HepG2 (cell line): ENCODE results near the gene ADRM1. TPM values are rescaled to one million over a fixed set of nuclear protein-coding genes. Genes with fewer than 3 reads are reported as not detected.

Experiments
- ATAC-seq: fragments of 200-7000 bp; cut with Tn5 transposase; 3 replicates; pipeline ENCODE4 v1.9.1; 2020; ENCODE audit warnings: mild to moderate bottlenecking, moderate library complexity
- BruUV-seq: library from RNA; stranded (reverse); fragments of 400-500 nt; replicated peaks from 2 replicates; lab custom pipeline; 2021; lab: Mats Ljungman, UMichigan
- CTCF ChIA-PET: fragments of 300-600 bp; formaldehyde crosslinking; extraction: SDS; loops from one replicate; lab custom pipeline; 2021; ENCODE audit warnings: low total read pairs, inconsistent platforms, low intra/inter-chr PET ratio; lab: Yijun Ruan, JAX
- POLR2A ChIA-PET: fragments of 350-600 bp; sonication (Branson Sonifier 250); formaldehyde crosslinking; loops from one replicate; lab custom pipeline; 2020; ENCODE audit warnings: antibody characterized with exemption, inconsistent platforms; lab: Yijun Ruan, JAX
- DNase-seq: peaks from one replicate; pipeline ENCODE4 v3.0.0-alpha.2; 2015; ENCODE audit warnings: low spot score
- FAIRE-seq: peaks from 3 replicates; lab custom pipeline; 2011; peaks lifted over from hg19 to GRCh38; lab: Jason Lieb, UNC
- H2AFZ ChIP-seq: one replicate; pipeline ENCODE4 v1.6.1; 2011; ENCODE audit warnings: low read length, inconsistent platforms
- H3K27ac ChIP-seq: fragments of 300-600 bp; 3 replicates; pipeline ENCODE4 v1.8.0; 2011; ENCODE audit warnings: mixed run types, mild to moderate bottlenecking, mixed read lengths, low read length, inconsistent platforms; ENCODE audit not compliant: insufficient read depth; ENCODE audit errors: extremely low read length
- H3K27me3 ChIP-seq, 2 experiments: fragments of 200-600 bp in 1 of 2; 2 replicates in 1 of 2; 3 replicates in 1 of 2; pipeline versions ENCODE4 v1.6.0 to v1.8.0; 2011; ENCODE audit warnings: low read length in 2 of 2, mild to moderate bottlenecking in 2 of 2, moderate library complexity in 2 of 2, inconsistent platforms in 1 of 2; ENCODE audit not compliant: insufficient read depth in 2 of 2, control insufficient read depth in 1 of 2
- H3K36me3 ChIP-seq, 2 experiments: fragments of 200-600 bp in 1 of 2; replicated peaks in 1 of 2; 2 replicates in 1 of 2; 3 replicates in 1 of 2; pipeline versions ENCODE4 v1.5.1 to v1.8.0; 2011; ENCODE audit warnings: low read length in 2 of 2, inconsistent platforms in 1 of 2; ENCODE audit not compliant: insufficient read depth in 2 of 2, control insufficient read depth in 1 of 2
- H3K4me1 ChIP-seq: 2 replicates; pipeline ENCODE4 v1.5.1; 2012; ENCODE audit warnings: low read length, inconsistent platforms; ENCODE audit not compliant: insufficient read depth
- H3K4me2 ChIP-seq: 2 replicates; pipeline ENCODE4 v1.6.0; 2011; ENCODE audit warnings: low read depth, low read length, inconsistent platforms
- H3K4me3 ChIP-seq, 3 experiments: fragments of 200-600 bp in 1 of 3; sonication (generic), shearing (Covaris generic) in 1 of 3; replicated peaks in 1 of 3; 2 replicates each; pipeline ENCODE4 v1.5.1; 2011 to 2016; ENCODE audit warnings: low read length in 3 of 3, inconsistent platforms in 2 of 3, low read depth in 2 of 3, mild to moderate bottlenecking in 2 of 3, control low read depth in 1 of 3, mixed read lengths in 1 of 3; ENCODE audit not compliant: insufficient read depth in 1 of 3
- H3K79me2 ChIP-seq: one replicate; pipeline ENCODE4 v1.6.1; 2011; ENCODE audit warnings: low read length, inconsistent platforms; ENCODE audit not compliant: insufficient read depth
- H3K9ac ChIP-seq: 2 replicates; pipeline ENCODE4 v1.6.0; 2011; ENCODE audit warnings: mild to moderate bottlenecking, low read depth, low read length, inconsistent platforms; ENCODE audit not compliant: insufficient read depth
- H3K9me3 ChIP-seq: 2 replicates; pipeline ENCODE4 v1.5.1; 2012; ENCODE audit warnings: mild to moderate bottlenecking, low read length
- H4K20me1 ChIP-seq: 2 replicates; pipeline ENCODE4 v1.6.0; 2011; ENCODE audit warnings: inconsistent platforms, mild to moderate bottlenecking, low read length, moderate library complexity; ENCODE audit not compliant: insufficient read depth
- ATF1 ChIP-seq: IDR thresholded peaks from 2 replicates; pipeline ENCODE4 v1.6.1; 2016; ENCODE audit warnings: mild to moderate bottlenecking, control low read depth
- CREM ChIP-seq, 2 experiments: sonication (generic) in 1 of 2; formaldehyde crosslinking in 1 of 2; IDR thresholded peaks; 2 replicates each; pipeline versions ENCODE4 v1.4.0 to v1.6.1; 2016 to 2020; ENCODE audit warnings: antibody characterized with exemption in 1 of 2, mild to moderate bottlenecking in 1 of 2, missing genetic modification reagents in 1 of 2
- FIP1L1 ChIP-seq: fragments of 200-400 bp; formaldehyde crosslinking; IDR thresholded peaks from 2 replicates; pipeline ENCODE4 v1.6.1; 2018; ENCODE audit warnings: low read depth, mild to moderate bottlenecking, low read length, moderate library complexity, borderline replicate concordance; ENCODE audit not compliant: insufficient read depth
- FOXM1 ChIP-seq: sonication (generic); formaldehyde crosslinking; IDR thresholded peaks from 2 replicates; pipeline ENCODE4 v1.5.0; 2020; ENCODE audit warnings: missing genetic modification reagents
- MBNL3 ChIP-seq: fragments of 250-450 bp; sonication (Bioruptor Pico); conservative IDR thresholded peaks from 2 replicates; pipeline ENCODE4 v1.8.0; 2022; ENCODE audit warnings: mild to moderate bottlenecking, inconsistent platforms
- NFRKB ChIP-seq: fragments of 450-650 bp; IDR thresholded peaks from 2 replicates; pipeline ENCODE4 v1.6.1; 2017
- PAX8 ChIP-seq: sonication (generic); formaldehyde crosslinking; IDR thresholded peaks from 2 replicates; pipeline ENCODE4 v1.8.0; 2022; ENCODE audit warnings: mild to moderate bottlenecking, missing genetic modification reagents, borderline replicate concordance
- PCBP1 ChIP-seq: fragments of 200-400 bp; formaldehyde crosslinking; IDR thresholded peaks from 2 replicates; pipeline ENCODE4 v1.6.1; 2017; ENCODE audit warnings: mild to moderate bottlenecking, low read depth, low read length, borderline replicate concordance
- SALL1 ChIP-seq: sonication (generic); formaldehyde crosslinking; IDR thresholded peaks from 2 replicates; pipeline ENCODE4 v1.8.0; 2022; ENCODE audit warnings: mild to moderate bottlenecking, missing genetic modification reagents
- TP53 ChIP-seq: sonication (generic); formaldehyde crosslinking; conservative IDR thresholded peaks from 2 replicates; pipeline ENCODE4 v1.4.0; 2020; ENCODE audit warnings: missing genetic modification reagents
- ZC3H4 ChIP-seq: sonication (generic); formaldehyde crosslinking; IDR thresholded peaks from 2 replicates; pipeline ENCODE4 v1.4.0; 2020; ENCODE audit warnings: missing genetic modification reagents, borderline replicate concordance
- ZFP37 ChIP-seq: sonication (generic); formaldehyde crosslinking; IDR thresholded peaks from 2 replicates; pipeline ENCODE4 v1.4.0; 2020; ENCODE audit warnings: missing genetic modification reagents, borderline replicate concordance
- ZKSCAN5 ChIP-seq: sonication (generic); formaldehyde crosslinking; IDR thresholded peaks from 2 replicates; pipeline ENCODE4 v1.5.1; 2020; ENCODE audit warnings: mild to moderate bottlenecking, missing genetic modification reagents
- ZNF567 ChIP-seq: sonication (generic); formaldehyde crosslinking; IDR thresholded peaks from 2 replicates; pipeline ENCODE4 v1.8.1; 2023; ENCODE audit warnings: mild to moderate bottlenecking, missing genetic modification reagents, borderline replicate concordance
- ZNF589 ChIP-seq: sonication (generic); formaldehyde crosslinking; conservative IDR thresholded peaks from 2 replicates; pipeline ENCODE4 v1.8.0; 2022; ENCODE audit warnings: mild to moderate bottlenecking, moderate library complexity, missing genetic modification reagents
- ZNF839 ChIP-seq: sonication (generic); formaldehyde crosslinking; IDR thresholded peaks from 2 replicates; pipeline ENCODE4 v1.4.0; 2020; ENCODE audit warnings: missing genetic modification reagents, mild to moderate bottlenecking, borderline replicate concordance
- WGBS: methylation state at CpG from one replicate; pipeline ENCODE4 v1.1.6; 2017; ENCODE audit warnings: low lambda C conversion rate; 5-methylcytosine and 5-hydroxymethylcytosine counted together
- in situ Hi-C: cut with HindIII; loops from 2 replicates; pipeline ENCODE4 v1.10.0; 2017; ENCODE audit warnings: low pct_unique_long_range_greater_than_20kb; ENCODE audit not compliant: extremely low pct_ligation_motif_present
- intact Hi-C: fragments of 100-400 bp; cut with micrococcal nuclease; formaldehyde crosslinking; loops from one replicate; pipeline ENCODE4 v1.10.0; 2022; ENCODE audit not compliant: unreplicated experiment
- polyA plus RNA-seq, 8 experiments: library from polyadenylated mRNA; depleted of rRNA in 3 of 8; stranded (reverse) in 7 of 8; unstranded in 1 of 8; fragments of >200 nt; fragmentation: Illumina TruSeq in 4 of 8; extraction: Trizol in 4 of 8; gene quantifications; 2 replicates each; pipeline versions ENCODE4 v1.2.1 to v1.2.3, GENCODE V29; 2011 to 2016; ENCODE audit warnings: low read depth in 4 of 8, missing spikeins in 1 of 8, mixed read lengths in 1 of 8; ENCODE audit not compliant: insufficient read depth in 1 of 8
- total RNA-seq, 5 experiments: library from RNA; depleted of rRNA; stranded (reverse); fragments of >200 nt; fragmentation: Illumina TruSeq; extraction: Trizol; gene quantifications; 2 replicates each; pipeline ENCODE4 v1.2.3, GENCODE V29; 2016; ENCODE audit warnings: low read depth in 1 of 5
- TF ChIP-seq, protein P1 (sequence below): sonication (generic); formaldehyde crosslinking; conservative IDR thresholded peaks from 2 replicates; pipeline ENCODE4 v1.8.0; 2022; ENCODE audit warnings: missing genetic modification reagents
- TF ChIP-seq, protein P2 (sequence below): sonication (generic); formaldehyde crosslinking; IDR thresholded peaks from 2 replicates; pipeline ENCODE4 v1.4.0; 2020; ENCODE audit warnings: low read depth, mild to moderate bottlenecking, missing genetic modification reagents
- TF ChIP-seq, protein P3 (sequence below): sonication (generic); formaldehyde crosslinking; IDR thresholded peaks from 2 replicates; pipeline ENCODE4 v1.4.0; 2020; ENCODE audit warnings: mild to moderate bottlenecking, missing genetic modification reagents
- TF ChIP-seq, protein P4 (sequence below), 2 experiments: fragments of 450-650 bp in 1 of 2; sonication (generic) in 1 of 2; formaldehyde crosslinking; IDR thresholded peaks; 2 replicates each; pipeline versions ENCODE4 v1.5.0 to v1.8.0; 2020 to 2022; ENCODE audit warnings: mild to moderate bottlenecking in 1 of 2, missing genetic modification reagents in 1 of 2

Gene ADRM1
- total and polyA plus RNA-seq, 2 of the 13 experiments (the other 11 are each of a cell fraction or from before 2014, with no cell fraction given): 92.9 to 154 TPM

DNA sequence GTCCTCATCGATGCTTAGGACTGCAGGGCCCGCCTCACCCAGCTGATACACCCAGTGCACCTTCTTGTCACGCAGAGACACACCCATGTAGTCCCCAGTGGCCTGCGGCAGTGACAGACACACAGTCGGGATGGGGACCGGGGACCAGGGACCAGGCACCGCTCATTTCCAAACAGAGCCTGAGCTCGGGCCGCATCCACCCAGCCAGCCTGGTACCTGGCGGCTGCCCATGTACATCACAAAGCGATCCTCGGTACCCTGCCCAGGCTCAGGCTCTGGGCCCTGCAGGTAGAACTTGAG lies 11.5 kb downstream of the ADRM1 start:
- ATAC-seq (no peak), DNase-seq (no peak), FAIRE-seq (no peak)
- BruUV-seq: no TSS peak
- no peak overlapping the region for H2AFZ ChIP-seq
- H3K27me3 ChIP-seq: no peaks in the 10 kb centered on the region
- TF ChIP-seq, protein P1, sequence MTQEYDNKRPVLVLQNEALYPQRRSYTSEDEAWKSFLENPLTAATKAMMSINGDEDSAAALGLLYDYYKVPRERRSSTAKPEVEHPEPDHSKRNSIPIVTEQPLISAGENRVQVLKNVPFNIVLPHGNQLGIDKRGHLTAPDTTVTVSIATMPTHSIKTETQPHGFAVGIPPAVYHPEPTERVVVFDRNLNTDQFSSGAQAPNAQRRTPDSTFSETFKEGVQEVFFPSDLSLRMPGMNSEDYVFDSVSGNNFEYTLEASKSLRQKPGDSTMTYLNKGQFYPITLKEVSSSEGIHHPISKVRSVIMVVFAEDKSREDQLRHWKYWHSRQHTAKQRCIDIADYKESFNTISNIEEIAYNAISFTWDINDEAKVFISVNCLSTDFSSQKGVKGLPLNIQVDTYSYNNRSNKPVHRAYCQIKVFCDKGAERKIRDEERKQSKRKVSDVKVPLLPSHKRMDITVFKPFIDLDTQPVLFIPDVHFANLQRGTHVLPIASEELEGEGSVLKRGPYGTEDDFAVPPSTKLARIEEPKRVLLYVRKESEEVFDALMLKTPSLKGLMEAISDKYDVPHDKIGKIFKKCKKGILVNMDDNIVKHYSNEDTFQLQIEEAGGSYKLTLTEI (CRISPR knock-in tag): no peak
- TF ChIP-seq ZNF567 (CRISPR knock-in tag) (no peak), TP53 (no peak), CREM (IDR thresholded peaks at IDR 0.05) (no peak), CREM (CRISPR knock-in tag; IDR thresholded peaks at IDR 0.05) (no peak), ZNF839 (CRISPR knock-in tag) (no peak), MBNL3 (no peak), ATF1 (CRISPR knock-in tag) (no peak), ZNF589 (no peak), SALL1 (CRISPR knock-in tag) (no peak), ZC3H4 (no peak), ZKSCAN5 (CRISPR knock-in tag) (no peak), FOXM1 (CRISPR knock-in tag) (no peak), PCBP1 (no peak), PAX8 (CRISPR knock-in tag) (no peak), NFRKB (no peak), FIP1L1 (no peak), ZFP37 (CRISPR knock-in tag) (no peak)
- TF ChIP-seq, protein P2, sequence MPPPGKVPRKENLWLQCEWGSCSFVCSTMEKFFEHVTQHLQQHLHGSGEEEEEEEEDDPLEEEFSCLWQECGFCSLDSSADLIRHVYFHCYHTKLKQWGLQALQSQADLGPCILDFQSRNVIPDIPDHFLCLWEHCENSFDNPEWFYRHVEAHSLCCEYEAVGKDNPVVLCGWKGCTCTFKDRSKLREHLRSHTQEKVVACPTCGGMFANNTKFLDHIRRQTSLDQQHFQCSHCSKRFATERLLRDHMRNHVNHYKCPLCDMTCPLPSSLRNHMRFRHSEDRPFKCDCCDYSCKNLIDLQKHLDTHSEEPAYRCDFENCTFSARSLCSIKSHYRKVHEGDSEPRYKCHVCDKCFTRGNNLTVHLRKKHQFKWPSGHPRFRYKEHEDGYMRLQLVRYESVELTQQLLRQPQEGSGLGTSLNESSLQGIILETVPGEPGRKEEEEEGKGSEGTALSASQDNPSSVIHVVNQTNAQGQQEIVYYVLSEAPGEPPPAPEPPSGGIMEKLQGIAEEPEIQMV: no peak
- TF ChIP-seq, protein P3, sequence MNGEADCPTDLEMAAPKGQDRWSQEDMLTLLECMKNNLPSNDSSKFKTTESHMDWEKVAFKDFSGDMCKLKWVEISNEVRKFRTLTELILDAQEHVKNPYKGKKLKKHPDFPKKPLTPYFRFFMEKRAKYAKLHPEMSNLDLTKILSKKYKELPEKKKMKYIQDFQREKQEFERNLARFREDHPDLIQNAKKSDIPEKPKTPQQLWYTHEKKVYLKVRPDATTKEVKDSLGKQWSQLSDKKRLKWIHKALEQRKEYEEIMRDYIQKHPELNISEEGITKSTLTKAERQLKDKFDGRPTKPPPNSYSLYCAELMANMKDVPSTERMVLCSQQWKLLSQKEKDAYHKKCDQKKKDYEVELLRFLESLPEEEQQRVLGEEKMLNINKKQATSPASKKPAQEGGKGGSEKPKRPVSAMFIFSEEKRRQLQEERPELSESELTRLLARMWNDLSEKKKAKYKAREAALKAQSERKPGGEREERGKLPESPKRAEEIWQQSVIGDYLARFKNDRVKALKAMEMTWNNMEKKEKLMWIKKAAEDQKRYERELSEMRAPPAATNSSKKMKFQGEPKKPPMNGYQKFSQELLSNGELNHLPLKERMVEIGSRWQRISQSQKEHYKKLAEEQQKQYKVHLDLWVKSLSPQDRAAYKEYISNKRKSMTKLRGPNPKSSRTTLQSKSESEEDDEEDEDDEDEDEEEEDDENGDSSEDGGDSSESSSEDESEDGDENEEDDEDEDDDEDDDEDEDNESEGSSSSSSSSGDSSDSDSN: no peak
- TF ChIP-seq, protein P4, sequence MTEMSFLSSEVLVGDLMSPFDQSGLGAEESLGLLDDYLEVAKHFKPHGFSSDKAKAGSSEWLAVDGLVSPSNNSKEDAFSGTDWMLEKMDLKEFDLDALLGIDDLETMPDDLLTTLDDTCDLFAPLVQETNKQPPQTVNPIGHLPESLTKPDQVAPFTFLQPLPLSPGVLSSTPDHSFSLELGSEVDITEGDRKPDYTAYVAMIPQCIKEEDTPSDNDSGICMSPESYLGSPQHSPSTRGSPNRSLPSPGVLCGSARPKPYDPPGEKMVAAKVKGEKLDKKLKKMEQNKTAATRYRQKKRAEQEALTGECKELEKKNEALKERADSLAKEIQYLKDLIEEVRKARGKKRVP (CRISPR knock-in tag; IDR thresholded peaks at IDR 0.05): no peak
- intact Hi-C loops (no loop called here), in situ Hi-C loops (no loop called here)
- CTCF ChIA-PET: no interaction called here
- no peaks in the 10 kb centered on the region; the same call in 1 of the 2 replicates for H4K20me1 ChIP-seq
- no peak overlapping the region for H3K4me2 ChIP-seq
- no peak overlapping the region for H3K27ac ChIP-seq
- H3K79me2 ChIP-seq: no peaks in the 10 kb centered on the region
- WGBS: 99% methylated on average over 10 of the region's 12 CpGs
- peaks cover 58 to 81% of the 10 kb centered on the region in 2 experiments for H3K36me3 ChIP-seq
- H3K4me1 ChIP-seq: no peaks in the 10 kb centered on the region
- no peak overlapping the region for H3K4me3 ChIP-seq
- POLR2A ChIA-PET: interaction anchor here (1.3 kb wide), 1 partner anchor 10 kb away, joined by 6 read pairs; no protein-coding TSS in a partner anchor
- no peaks in the 10 kb centered on the region for H3K9me3 ChIP-seq
- no peak overlapping the region for H3K9ac ChIP-seq
